PFSK-1 (cell line): Measurements from ENCODE around the gene ABCG1.

Source experiments
- TAF1 ChIP-seq: IDR thresholded peaks from 2 replicates; pipeline ENCODE4 v1.6.1; 2012; ENCODE audit warnings: low read length, control low read depth, borderline replicate concordance; ENCODE audit not compliant: insufficient read depth
- TF ChIP-seq, protein P1 (sequence below), 2 experiments: IDR thresholded peaks; 2 replicates each; pipeline versions ENCODE4 v1.6.1 to v1.8.0; 2011 to 2012; ENCODE audit warnings: low read depth in 2 of 2, low read length in 2 of 2, control low read depth in 1 of 2, inconsistent platforms in 1 of 2, mild to moderate bottlenecking in 1 of 2, moderate library complexity in 1 of 2; ENCODE audit not compliant: insufficient read depth in 1 of 2

DNA sequence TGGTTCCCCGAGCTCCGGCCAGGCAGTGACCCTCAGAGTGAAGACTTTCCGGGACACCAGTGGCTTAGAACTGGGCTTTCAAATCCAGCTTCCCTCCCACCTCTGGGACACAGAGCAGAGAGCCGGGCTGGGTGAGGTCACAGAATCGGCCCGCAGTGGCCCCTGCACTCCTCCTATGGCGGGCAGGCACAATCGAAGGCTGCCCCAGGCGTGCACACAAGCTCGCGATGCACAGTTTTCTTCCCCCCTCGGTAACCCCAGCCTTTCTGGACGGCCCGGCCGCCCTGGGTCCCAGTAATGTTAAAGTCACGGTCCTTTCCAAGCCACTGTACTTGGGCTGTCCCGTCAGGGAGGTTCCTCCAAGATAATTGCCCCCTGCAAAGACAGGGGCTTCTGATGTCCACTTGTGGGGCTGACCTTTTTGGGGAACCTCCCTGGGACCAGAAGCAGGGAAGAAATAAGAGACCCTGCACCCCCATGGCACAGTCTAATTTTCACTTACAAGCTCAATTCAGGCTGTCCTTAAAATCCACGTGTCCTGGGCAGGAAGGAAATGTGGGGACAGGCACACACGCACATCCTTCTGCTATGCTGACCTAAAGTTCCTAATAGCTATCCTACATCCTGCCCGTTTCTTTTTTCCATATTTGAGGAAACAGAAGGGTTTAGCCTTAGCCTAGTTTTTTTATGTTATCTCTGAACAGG, 82.6 kb downstream of the ABCG1 start:
- no peak for TF ChIP-seq TAF1
- TF ChIP-seq, protein P1, sequence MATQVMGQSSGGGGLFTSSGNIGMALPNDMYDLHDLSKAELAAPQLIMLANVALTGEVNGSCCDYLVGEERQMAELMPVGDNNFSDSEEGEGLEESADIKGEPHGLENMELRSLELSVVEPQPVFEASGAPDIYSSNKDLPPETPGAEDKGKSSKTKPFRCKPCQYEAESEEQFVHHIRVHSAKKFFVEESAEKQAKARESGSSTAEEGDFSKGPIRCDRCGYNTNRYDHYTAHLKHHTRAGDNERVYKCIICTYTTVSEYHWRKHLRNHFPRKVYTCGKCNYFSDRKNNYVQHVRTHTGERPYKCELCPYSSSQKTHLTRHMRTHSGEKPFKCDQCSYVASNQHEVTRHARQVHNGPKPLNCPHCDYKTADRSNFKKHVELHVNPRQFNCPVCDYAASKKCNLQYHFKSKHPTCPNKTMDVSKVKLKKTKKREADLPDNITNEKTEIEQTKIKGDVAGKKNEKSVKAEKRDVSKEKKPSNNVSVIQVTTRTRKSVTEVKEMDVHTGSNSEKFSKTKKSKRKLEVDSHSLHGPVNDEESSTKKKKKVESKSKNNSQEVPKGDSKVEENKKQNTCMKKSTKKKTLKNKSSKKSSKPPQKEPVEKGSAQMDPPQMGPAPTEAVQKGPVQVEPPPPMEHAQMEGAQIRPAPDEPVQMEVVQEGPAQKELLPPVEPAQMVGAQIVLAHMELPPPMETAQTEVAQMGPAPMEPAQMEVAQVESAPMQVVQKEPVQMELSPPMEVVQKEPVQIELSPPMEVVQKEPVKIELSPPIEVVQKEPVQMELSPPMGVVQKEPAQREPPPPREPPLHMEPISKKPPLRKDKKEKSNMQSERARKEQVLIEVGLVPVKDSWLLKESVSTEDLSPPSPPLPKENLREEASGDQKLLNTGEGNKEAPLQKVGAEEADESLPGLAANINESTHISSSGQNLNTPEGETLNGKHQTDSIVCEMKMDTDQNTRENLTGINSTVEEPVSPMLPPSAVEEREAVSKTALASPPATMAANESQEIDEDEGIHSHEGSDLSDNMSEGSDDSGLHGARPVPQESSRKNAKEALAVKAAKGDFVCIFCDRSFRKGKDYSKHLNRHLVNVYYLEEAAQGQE (IDR thresholded peaks at IDR 0.05; ENCODE audit: insufficient read depth in 1 of 2, low read depth in 2 of 2, low read length in 2 of 2): no peak
